Mammary epithelial cell (primary cell): ENCODE results near the gene RAB6D.
"Not testable (repeated sequence)": the region's sequence is repeated elsewhere in the genome, so short reads cannot be mapped to it uniquely, and the experiment has no call there.

ENCODE experiments used
- EZH2 ChIP-seq: IDR thresholded peaks from 2 replicates; pipeline ENCODE4 v1.6.1; 2012; ENCODE audit warnings: low read length, inconsistent platforms, borderline replicate concordance
- TF ChIP-seq, protein P1 (sequence below), 2 donors: IDR thresholded peaks in 1 of 2; conservative IDR thresholded peaks in 1 of 2; 2 replicates each; pipeline ENCODE4 v1.5.1; 2011 to 2012; ENCODE audit warnings: inconsistent platforms in 2 of 2, low read length in 2 of 2, mild to moderate bottlenecking in 2 of 2, control low read depth in 1 of 2, low read depth in 1 of 2; ENCODE audit not compliant: insufficient read depth in 1 of 2; ENCODE audit errors: extremely low read depth in 1 of 2

DNA sequence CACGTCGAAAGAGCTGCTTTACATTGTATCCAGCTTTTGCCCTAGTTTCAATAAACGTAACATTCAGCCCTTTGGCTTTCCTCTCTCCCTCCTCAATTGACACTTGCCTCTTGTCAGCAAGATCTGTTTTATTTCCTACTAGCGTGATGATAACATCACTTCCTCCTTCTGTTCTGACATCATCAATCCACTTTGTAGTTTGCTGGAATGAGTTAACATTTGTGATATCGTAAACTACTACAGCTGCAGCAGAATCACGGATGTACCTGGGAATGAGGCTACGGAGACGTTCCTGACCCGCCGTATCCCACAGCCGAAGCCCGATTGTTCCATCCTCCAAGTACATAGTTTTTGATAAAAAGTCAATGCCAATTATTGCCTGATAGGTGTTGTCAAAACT lies 755 bp downstream of the RAB6D start:
- TF ChIP-seq, protein P1, sequence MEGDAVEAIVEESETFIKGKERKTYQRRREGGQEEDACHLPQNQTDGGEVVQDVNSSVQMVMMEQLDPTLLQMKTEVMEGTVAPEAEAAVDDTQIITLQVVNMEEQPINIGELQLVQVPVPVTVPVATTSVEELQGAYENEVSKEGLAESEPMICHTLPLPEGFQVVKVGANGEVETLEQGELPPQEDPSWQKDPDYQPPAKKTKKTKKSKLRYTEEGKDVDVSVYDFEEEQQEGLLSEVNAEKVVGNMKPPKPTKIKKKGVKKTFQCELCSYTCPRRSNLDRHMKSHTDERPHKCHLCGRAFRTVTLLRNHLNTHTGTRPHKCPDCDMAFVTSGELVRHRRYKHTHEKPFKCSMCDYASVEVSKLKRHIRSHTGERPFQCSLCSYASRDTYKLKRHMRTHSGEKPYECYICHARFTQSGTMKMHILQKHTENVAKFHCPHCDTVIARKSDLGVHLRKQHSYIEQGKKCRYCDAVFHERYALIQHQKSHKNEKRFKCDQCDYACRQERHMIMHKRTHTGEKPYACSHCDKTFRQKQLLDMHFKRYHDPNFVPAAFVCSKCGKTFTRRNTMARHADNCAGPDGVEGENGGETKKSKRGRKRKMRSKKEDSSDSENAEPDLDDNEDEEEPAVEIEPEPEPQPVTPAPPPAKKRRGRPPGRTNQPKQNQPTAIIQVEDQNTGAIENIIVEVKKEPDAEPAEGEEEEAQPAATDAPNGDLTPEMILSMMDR (conservative IDR thresholded peaks at IDR 0.05 in 1 of 2, IDR thresholded peaks at IDR 0.05 in 1 of 2; ENCODE audit: extremely low read depth in 1 of 2, insufficient read depth in 1 of 2, low read depth in 1 of 2, low read length in 2 of 2) = not testable (repeated sequence)
- TF ChIP-seq EZH2 = not testable (repeated sequence)
